GM21367 (cell line): Measurements from ENCODE around the gene DHX29.

ENCODE experiments used
- ATAC-seq: cut with Tn5 transposase; IDR thresholded peaks from one replicate; pipeline ENCODE4 v1.9.1; 2021; ENCODE audit not compliant: unreplicated experiment

DHX29 gene

GRCh38 chr5:55232985-55233928 lies 74.2 kb downstream of the DHX29 start, which contains the start of gene CCNO:
CCNO (minus strand) TSS chr5:55233608; CDS start chr5:55233523, 85 bp downstream.
- ATAC-seq: peak; percentile 49

GRCh38 chr5:55232271-55232984 lies 75.1 kb downstream of the DHX29 start:
- ATAC-seq: no peak

- no peak for ATAC-seq
Measured at GRCh38 chr5:55231919-55232270, 75.6 kb downstream of the DHX29 start.

- no peak for ATAC-seq
Measured at GRCh38 chr5:55231029-55231918, 76.2 kb downstream of the DHX29 start.

- ATAC-seq: no peak
Measured at GRCh38 chr5:55230086-55230629, 77.3 kb downstream of the DHX29 start.

- ATAC-seq: no peak
Measured at GRCh38 chr5:55227664-55228430, 79.6 kb downstream of the DHX29 start.

GRCh38 chr5:55226934-55227663 lies 80.4 kb downstream of the DHX29 start, which contains the start of gene MCIDAS:
MCIDAS (minus strand) TSS chr5:55227315; CDS start chr5:55227138, 177 bp downstream.
- no peak for ATAC-seq

GRCh38 chr5:55226027-55226933 lies 81.2 kb downstream of the DHX29 start:
- peak; percentile 62 for ATAC-seq

- ATAC-seq: no peak
Measured at GRCh38 chr5:55225346-55225745, 82.1 kb downstream of the DHX29 start.

GRCh38 chr5:55223812-55224240 lies 83.7 kb downstream of the DHX29 start:
- no peak for ATAC-seq

- no peak for ATAC-seq
Measured at GRCh38 chr5:55222985-55223811, 84.3 kb downstream of the DHX29 start.

GRCh38 chr5:55222092-55222984 lies 85.2 kb downstream of the DHX29 start:
- ATAC-seq: no peak

GRCh38 chr5:55220433-55221185 lies 86.9 kb downstream of the DHX29 start:
- no peak for ATAC-seq

GRCh38 chr5:55219770-55220169 lies 87.7 kb downstream of the DHX29 start:
- ATAC-seq: no peak

- ATAC-seq: no peak
Measured at GRCh38 chr5:55218967-55219366, 88.5 kb downstream of the DHX29 start.
